GM12878 (cell line): Measurements from ENCODE around the gene CDC14A. TPM values are rescaled to one million over a fixed set of nuclear protein-coding genes. Genes with fewer than 3 reads are reported as not detected.
A peak's percentile ranks its signal among the peaks of the same experiment; 100 is the strongest.

Source experiments
- ATAC-seq: fragments of 200-7000 bp; cut with Tn5 transposase; 3 replicates; pipeline ENCODE4 v1.9.1; 2020; ENCODE audit warnings: mild to moderate bottlenecking, moderate library complexity
- BruUV-seq: library from RNA; stranded (reverse); fragments of 400-500 nt; replicated peaks from 2 replicates; lab custom pipeline; 2021; lab: Mats Ljungman, UMichigan
- CTCF ChIA-PET: fragments of 300-600 bp; sonication (Branson Sonifier 250); formaldehyde crosslinking; extraction: SDS; loops from one replicate; lab custom pipeline; 2021; ENCODE audit warnings: inconsistent platforms; lab: Yijun Ruan, JAX
- POLR2A ChIA-PET: fragments of 350-600 bp; formaldehyde crosslinking; extraction: SDS; loops from one replicate; lab custom pipeline; 2021; ENCODE audit warnings: inconsistent platforms; lab: Charles Lee
- RAD21 ChIA-PET: fragments of 300-600 bp; sonication (Branson Sonifier 250); formaldehyde crosslinking; loops from one replicate; lab custom pipeline; 2023; ENCODE audit warnings: antibody characterized with exemption; ENCODE audit not compliant: unreplicated experiment; lab: Charles Lee
- SMC1A ChIA-PET: fragments of 300-600 bp; sonication (Branson Sonifier 250); formaldehyde crosslinking; loops from one replicate; lab custom pipeline; 2023; ENCODE audit not compliant: unreplicated experiment, uncharacterized antibody; lab: Charles Lee
- DNase-seq: peaks from one replicate; pipeline ENCODE4 v3.0.0-alpha.2; 2011; ENCODE audit warnings: low read depth, low spot score
- FAIRE-seq: peaks from 3 replicates; lab custom pipeline; 2011; peaks lifted over from hg19 to GRCh38; lab: Jason Lieb, UNC
- H2AFZ ChIP-seq: 2 replicates; pipeline ENCODE4 v1.6.0; 2011; ENCODE audit warnings: low read depth, low read length, control low read depth; ENCODE audit not compliant: control insufficient read depth
- H3K27ac ChIP-seq: 2 replicates; pipeline ENCODE4 v1.5.1; 2011; ENCODE audit warnings: control low read depth; ENCODE audit not compliant: control insufficient read depth, insufficient read depth
- H3K27me3 ChIP-seq, 2 experiments: replicated peaks in 1 of 2; 2 replicates each; pipeline versions ENCODE4 v1.6.0 to v1.6.1; 2011; ENCODE audit warnings: low read length in 1 of 2; ENCODE audit not compliant: control insufficient read depth in 2 of 2, insufficient read depth in 2 of 2
- H3K36me3 ChIP-seq, 2 experiments: 2 replicates each; pipeline ENCODE4 v1.5.1; 2011; ENCODE audit warnings: low read length in 1 of 2; ENCODE audit not compliant: control insufficient read depth in 2 of 2, insufficient read depth in 2 of 2
- H3K4me1 ChIP-seq: 2 replicates; pipeline ENCODE4 v1.6.1; 2011; ENCODE audit warnings: mild to moderate bottlenecking, low read length, moderate library complexity, mixed read lengths; ENCODE audit not compliant: control insufficient read depth, insufficient read depth
- H3K4me2 ChIP-seq: 2 replicates; pipeline ENCODE4 v1.6.0; 2011; ENCODE audit warnings: control low read depth; ENCODE audit not compliant: control insufficient read depth, insufficient read depth
- H3K4me3 ChIP-seq: fragments of 200-600 bp; sonication (generic); 2 replicates; pipeline ENCODE4 v1.5.1; 2016
- H3K79me2 ChIP-seq: 2 replicates; pipeline ENCODE4 v1.6.0; 2011; ENCODE audit warnings: low read length; ENCODE audit not compliant: control insufficient read depth, insufficient read depth
- H3K9ac ChIP-seq: 2 replicates; pipeline ENCODE4 v1.8.0; 2011; ENCODE audit warnings: low read length, control low read depth, mixed read lengths; ENCODE audit not compliant: control insufficient read depth, insufficient read depth
- H3K9me3 ChIP-seq: replicated peaks from 3 replicates; pipeline ENCODE4 v1.5.1; 2011; ENCODE audit warnings: mild to moderate bottlenecking, low read length; ENCODE audit not compliant: control insufficient read depth, insufficient read depth
- H4K20me1 ChIP-seq: 2 replicates; pipeline ENCODE4 v1.6.0; 2011; ENCODE audit not compliant: control insufficient read depth, insufficient read depth
- ASH2L ChIP-seq: fragments of 300-600, 200-600 bp; sonication (generic); IDR thresholded peaks from 2 replicates; pipeline ENCODE4 v1.6.1; 2017; ENCODE audit warnings: low read depth, mild to moderate bottlenecking, borderline replicate concordance
- E2F8 ChIP-seq: fragments of 450-650 bp; IDR thresholded peaks from 2 replicates; pipeline ENCODE4 v1.6.1; 2018; ENCODE audit warnings: mild to moderate bottlenecking, low read depth, moderate library complexity; ENCODE audit not compliant: partially characterized antibody
- ESRRA ChIP-seq: IDR thresholded peaks from 2 replicates; pipeline ENCODE4 v1.6.1; 2012; ENCODE audit warnings: mild to moderate bottlenecking, low read length, improper control_type of control experiment
- GATAD2B ChIP-seq: fragments of 450-650 bp; conservative IDR thresholded peaks from 2 replicates; pipeline ENCODE4 v1.6.1; 2017; ENCODE audit warnings: low read depth, mild to moderate bottlenecking, moderate library complexity
- HDAC2 ChIP-seq: fragments of 200-600 bp; sonication (generic); IDR thresholded peaks from 2 replicates; pipeline ENCODE4 v1.6.1; 2017
- NFXL1 ChIP-seq: fragments of 450-650 bp; IDR thresholded peaks from 2 replicates; pipeline ENCODE4 v1.6.1; 2017; ENCODE audit warnings: antibody characterized with exemption, mild to moderate bottlenecking, borderline replicate concordance
- PRDM15 ChIP-seq: fragments of 450-650 bp; formaldehyde crosslinking; IDR thresholded peaks from 2 replicates; pipeline ENCODE4 v1.4.0; 2020; ENCODE audit warnings: mild to moderate bottlenecking, moderate library complexity
- SIN3A ChIP-seq: IDR thresholded peaks from 2 replicates; pipeline ENCODE4 v1.6.1; 2012; ENCODE audit warnings: low read depth, low read length, improper control_type of control experiment
- SMAD5 ChIP-seq: IDR thresholded peaks from 2 replicates; pipeline ENCODE4 v1.6.1; 2016; ENCODE audit warnings: antibody characterized with exemption, low read depth
- STAT1 ChIP-seq: fragments of 450-650 bp; conservative IDR thresholded peaks from 2 replicates; pipeline ENCODE4 v1.6.1; 2014; ENCODE audit warnings: antibody characterized with exemption, mild to moderate bottlenecking
- STAT3 ChIP-seq: IDR thresholded peaks from 2 replicates; pipeline ENCODE4 v1.6.1; 2011; ENCODE audit warnings: low read depth, low read length, improper control_type of control experiment
- TCF3 ChIP-seq: IDR thresholded peaks from 2 replicates; pipeline ENCODE4 v1.6.1; 2012; ENCODE audit warnings: low read depth, mild to moderate bottlenecking, low read length, borderline replicate concordance; ENCODE audit not compliant: insufficient read depth
- ZBTB40 ChIP-seq: fragments of 450-650 bp; IDR thresholded peaks from 2 replicates; pipeline ENCODE4 v1.6.1; 2016; ENCODE audit warnings: mild to moderate bottlenecking, moderate library complexity, borderline replicate concordance
- ZSCAN29 ChIP-seq: fragments of 450-650 bp; IDR thresholded peaks from 2 replicates; pipeline ENCODE4 v1.6.1; 2017; ENCODE audit warnings: mild to moderate bottlenecking, moderate library complexity
- WGBS: methylation state at CpG from one replicate; pipeline ENCODE4 v1.1.6; 2016; ENCODE audit warnings: low lambda C conversion rate; ENCODE audit not compliant: insufficient replicate concordance, insufficient coverage; ENCODE audit errors: missing lambda C conversion rate; 5-methylcytosine and 5-hydroxymethylcytosine counted together
- in situ Hi-C: fragments of 300-500 bp; cut with MboI; formaldehyde crosslinking; loops from 9 replicates; pipeline ENCODE4 v1.14.3; 2018; ENCODE audit warnings: mixed read lengths
- intact Hi-C: fragments of 100-400 bp; cut with micrococcal nuclease; formaldehyde crosslinking; loops from one replicate; pipeline ENCODE4 v1.14.2; 2022; ENCODE audit not compliant: unreplicated experiment
- polyA plus RNA-seq, 11 experiments: library from polyadenylated mRNA; depleted of rRNA in 4 of 11; unstranded in 6 of 11; stranded (reverse) in 5 of 11; fragments of >200 nt; fragmentation: Nextera tagmentation in 4 of 11; fragmentation: Illumina TruSeq in 1 of 11; extraction: Ambion mirVana in 4 of 11; extraction: Trizol in 1 of 11; gene quantifications; 1 replicate in 1 of 11; 2 replicates in 10 of 11; pipeline versions ENCODE4 v1.2.1 to v1.2.3, GENCODE V29; 2011 to 2016; ENCODE audit warnings: inconsistent platforms in 2 of 11, missing spikeins in 2 of 11, low read depth in 1 of 11
- total RNA-seq, 4 experiments: library from RNA; depleted of rRNA in 3 of 4; stranded (reverse); fragments of >200 nt in 3 of 4; fragmentation: Illumina TruSeq in 1 of 4; extraction: Trizol in 1 of 4; gene quantifications; 2 replicates each; pipeline versions ENCODE4 v1.2.1 to v1.2.3, GENCODE V29; 2013 to 2021

The CDC14A gene
- total and polyA plus RNA-seq, 10 of the 15 experiments (the other 5 are each of a cell fraction or from before 2014, with no cell fraction given) = 1.5 to 7.1 (median 5.5) TPM

- intact Hi-C loops = loop anchor here (2.0 to 10.0 kb wide), 4 partner anchors 103 to 549 kb away; partner anchors contain the start of genes SASS6 and TRMT13
- Histone ChIP-seq H3K4me2 (peak overlapping the region; percentile 85), H3K27me3 (no peaks in the 10 kb centered on the region), H3K36me3 (peaks cover 0 to 1% of the 10 kb centered on the region in 2 experiments; a peak in 1 of 4 replicates), H3K27ac (no peak overlapping the region), H3K9ac (no peak overlapping the region), H4K20me1 (no peaks in the 10 kb centered on the region), H3K9me3 (no peaks in the 10 kb centered on the region), H3K4me3 (peak overlapping the region; percentile 91), H3K79me2 (peaks cover 1% of the 10 kb centered on the region; the same call in 1 of the 2 replicates), H2AFZ (no peak overlapping the region), H3K4me1 (no peaks in the 10 kb centered on the region)
- in situ Hi-C loops = no loop called here
- ChIA-PET POLR2A (interaction anchor here (0.5 to 2.2 kb wide), 9 partner anchors 14 to 223 kb away, joined by 3 to 6 read pairs (median 4); partner anchors contain the start of gene RTCA), SMC1A (interaction anchor here (0.7 to 3.8 kb wide), 23 partner anchors 9 to 567 kb away, joined by 3 to 19 read pairs (median 4); partner anchors contain the start of genes DBT, RTCA, SASS6 and TRMT13), CTCF (interaction anchor here (0.9 to 9.3 kb wide), 12 partner anchors 12 to 226 kb away, joined by 3 to 129 read pairs (median 7); partner anchors contain the start of gene RTCA), RAD21 (interaction anchor here (0.8 to 3.2 kb wide), 9 partner anchors 32 to 605 kb away, joined by 3 to 22 read pairs (median 4); partner anchors contain the start of genes RTCA and VCAM1)
- DNase-seq (no peak), FAIRE-seq (no peak), ATAC-seq (no peak)
- WGBS = 100% methylated on average over 1 of the region's 1 CpG
- BruUV-seq = TSS peak; percentile 60
- TF ChIP-seq STAT1 = no peak
- TF ChIP-seq TCF3 = no peak
- no peak for TF ChIP-seq ZSCAN29
- TF ChIP-seq NFXL1 = no peak
- TF ChIP-seq PRDM15 (CRISPR knock-in tag) = no peak
- TF ChIP-seq ESRRA = no peak
- TF ChIP-seq E2F8 = no peak
- TF ChIP-seq SIN3A = no peak
- no peak for TF ChIP-seq SMAD5
- TF ChIP-seq HDAC2 = no peak
- TF ChIP-seq ASH2L = no peak
- TF ChIP-seq STAT3 = no peak
- TF ChIP-seq GATAD2B = no peak
- TF ChIP-seq ZBTB40 = no peak
These were observed 1.7 kb downstream of the CDC14A start for GRCh38 chr1:100353988-100354387.
